GM21723 (cell line): Measurements from ENCODE around the gene TCP1.
"Not testable (repeated sequence)": the region's sequence is repeated elsewhere in the genome, so short reads cannot be mapped to it uniquely, and the experiment has no call there.

Experiments used
- ATAC-seq: cut with Tn5 transposase; IDR thresholded peaks from one replicate; pipeline ENCODE4 v1.9.1; 2021; ENCODE audit warnings: mild to moderate bottlenecking, moderate library complexity; ENCODE audit not compliant: unreplicated experiment

Gene TCP1

DNA sequence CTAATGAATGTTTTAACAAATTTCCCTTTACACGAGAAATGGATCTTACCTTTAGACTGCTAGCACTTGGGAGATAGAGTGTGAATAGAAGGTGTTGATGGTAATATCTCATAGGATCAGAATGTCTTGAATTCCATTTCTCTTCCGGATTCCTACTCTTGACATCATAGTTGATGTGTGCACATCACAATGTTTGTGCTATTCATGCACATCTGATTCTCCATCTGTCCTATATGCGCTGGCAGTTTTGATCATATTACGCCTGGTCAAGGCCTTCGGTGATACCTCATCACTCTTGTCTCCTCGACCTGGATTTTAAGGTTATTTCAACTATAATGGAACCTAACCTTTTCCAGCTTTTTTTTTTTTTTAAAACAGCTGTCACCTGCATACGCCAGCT is 44.3 kb downstream of the TCP1 start:
- ATAC-seq: no peak

DNA sequence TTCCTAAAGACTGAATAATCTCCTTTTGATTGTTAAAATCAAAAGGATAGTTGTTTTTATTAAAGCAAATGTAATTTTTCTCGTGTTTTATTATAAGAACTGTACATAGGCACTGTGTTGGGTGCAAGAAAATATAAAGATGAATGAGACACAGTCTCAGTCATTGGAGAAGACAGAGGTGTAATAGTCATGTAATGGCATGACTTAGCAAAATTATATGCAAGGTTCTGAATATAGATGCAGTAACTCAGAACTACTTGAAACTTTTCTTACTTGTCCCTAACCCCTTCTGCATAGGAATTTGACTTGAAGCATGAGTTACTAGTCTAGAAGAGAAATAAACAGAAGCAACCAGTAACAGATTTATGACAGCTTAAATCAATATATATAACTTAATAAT is 47.2 kb downstream of the TCP1 start:
- no peak for ATAC-seq

DNA sequence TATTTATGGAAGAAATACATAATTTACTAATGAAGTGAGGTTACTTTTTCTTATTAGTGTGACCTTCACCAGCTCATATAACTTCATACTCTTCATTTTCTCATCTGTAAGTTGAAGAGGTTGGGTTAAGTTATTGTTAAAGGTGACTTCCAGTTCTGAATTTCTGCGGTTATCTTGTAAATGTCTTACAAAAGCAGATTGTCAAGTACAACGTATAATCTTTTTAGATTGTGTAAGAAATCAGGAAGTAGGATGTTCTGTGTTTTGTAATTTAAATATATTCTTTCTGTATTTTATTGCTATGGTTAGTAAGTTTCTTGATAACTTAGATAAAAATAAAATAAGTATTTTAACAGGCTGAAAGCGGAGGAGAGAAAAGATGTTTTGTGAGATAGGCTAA is 50.1 kb downstream of the TCP1 start:
- ATAC-seq: no peak

DNA sequence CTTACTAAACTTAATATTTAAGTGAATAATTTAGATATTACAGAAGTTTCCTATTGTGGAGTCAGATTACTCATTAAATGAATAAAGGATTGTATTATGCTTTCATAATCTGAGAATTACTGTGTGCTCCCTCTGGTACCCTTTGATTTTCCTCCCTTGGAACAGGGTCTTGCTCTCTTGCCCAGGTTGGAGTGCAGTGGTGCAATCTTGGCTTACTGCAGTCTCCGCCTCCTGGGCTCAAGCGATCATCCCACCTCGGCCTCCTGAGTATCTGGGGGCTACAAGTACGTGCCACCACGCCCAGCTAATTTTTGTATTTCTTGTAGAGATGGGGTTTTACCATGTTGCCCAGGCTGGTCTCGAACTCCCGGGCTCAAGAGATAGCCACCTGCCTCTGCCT is 52.5 kb downstream of the TCP1 start:
- no peak for ATAC-seq

DNA sequence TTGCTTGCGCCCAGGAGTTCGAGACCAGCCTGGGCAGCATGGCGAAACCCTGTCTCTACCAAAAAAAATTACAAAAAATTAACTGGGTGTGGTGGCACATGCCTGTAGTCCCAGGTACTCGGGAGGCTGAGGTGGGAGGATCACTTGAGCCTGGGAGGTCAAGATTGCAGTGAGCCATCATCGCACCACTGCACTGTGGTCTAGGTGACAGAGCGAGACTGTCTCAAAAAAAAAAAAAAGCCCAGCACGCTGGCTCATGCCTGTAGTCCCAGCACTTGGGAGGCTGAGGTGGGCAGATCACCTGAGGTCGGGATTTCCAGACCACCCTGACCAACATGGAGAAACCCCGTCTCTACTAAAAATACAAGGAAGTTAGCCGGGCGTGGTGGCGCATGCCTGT is 56.0 kb downstream of the TCP1 start:
- ATAC-seq: not testable (repeated sequence)

DNA sequence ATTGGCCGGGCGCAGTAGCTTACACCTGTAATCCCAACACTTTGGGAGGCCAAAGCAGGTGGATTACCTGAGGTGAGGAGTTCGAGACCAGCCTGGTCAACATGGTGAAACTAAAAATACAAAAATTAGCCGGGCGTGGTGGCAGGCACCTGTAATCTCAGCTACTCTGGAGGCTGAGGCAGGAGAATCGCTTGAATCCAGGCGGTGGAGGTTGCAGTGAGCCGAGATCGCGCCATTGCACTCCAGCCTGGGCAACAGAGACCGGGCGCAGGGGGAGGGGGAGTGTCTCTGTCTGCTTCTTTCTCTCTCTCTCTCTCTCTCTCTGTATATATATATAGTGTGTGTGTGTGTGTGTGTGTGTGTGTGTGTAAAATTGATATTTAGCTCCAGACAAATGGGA is 56.9 kb downstream of the TCP1 start:
- not testable (repeated sequence) for ATAC-seq

DNA sequence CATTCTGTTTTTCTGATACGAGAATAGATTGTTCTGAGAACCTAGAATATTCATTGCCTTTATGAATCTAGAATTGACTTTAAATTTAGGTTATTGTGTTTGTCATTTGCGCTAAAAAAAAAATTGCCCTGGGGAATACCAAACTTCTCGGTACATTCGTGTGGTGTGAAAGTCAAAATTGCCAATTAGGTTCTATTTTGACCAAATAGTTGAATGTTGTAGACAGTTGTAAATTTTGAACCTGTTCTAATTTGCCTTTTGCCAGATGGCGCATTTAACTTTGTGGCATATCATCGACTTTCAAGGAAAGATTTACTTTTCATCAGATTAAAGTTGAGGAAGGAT is 59.1 kb downstream of the TCP1 start:
- no peak for ATAC-seq

DNA sequence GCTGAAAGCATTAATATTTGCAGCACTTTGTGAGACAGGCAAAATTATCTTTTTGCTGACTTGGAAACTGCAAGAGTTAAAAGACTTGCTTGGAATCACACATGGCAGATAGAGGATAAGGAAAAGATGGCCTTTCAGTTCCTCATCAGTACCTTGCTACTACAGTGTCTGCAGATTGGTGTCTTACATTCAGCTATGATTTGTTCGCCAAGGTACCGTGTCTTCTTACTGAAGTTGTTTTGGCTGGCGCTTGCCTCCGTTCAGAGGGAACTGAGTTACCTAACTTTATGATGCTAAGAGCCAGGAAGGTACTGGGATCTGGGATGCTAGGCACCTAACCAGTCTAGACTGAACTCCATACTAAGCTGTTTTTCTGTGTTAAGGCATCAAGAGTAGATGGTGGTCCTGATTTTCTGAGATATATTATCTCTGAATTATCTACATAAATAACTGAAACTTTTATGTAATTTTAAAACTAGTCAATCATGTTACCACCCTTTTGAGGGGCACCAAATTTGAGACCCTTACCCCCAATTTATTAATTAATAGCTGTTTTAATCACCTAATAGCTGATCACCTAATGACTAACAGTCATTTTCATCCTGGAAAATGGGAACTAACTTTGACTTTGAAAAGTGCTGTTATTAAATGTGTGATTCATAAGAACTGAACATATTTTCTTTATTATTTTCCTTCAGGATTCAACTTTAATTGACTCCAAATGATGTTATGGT is 59.6 kb downstream of the TCP1 start:
- ATAC-seq: peak; percentile 16

DNA sequence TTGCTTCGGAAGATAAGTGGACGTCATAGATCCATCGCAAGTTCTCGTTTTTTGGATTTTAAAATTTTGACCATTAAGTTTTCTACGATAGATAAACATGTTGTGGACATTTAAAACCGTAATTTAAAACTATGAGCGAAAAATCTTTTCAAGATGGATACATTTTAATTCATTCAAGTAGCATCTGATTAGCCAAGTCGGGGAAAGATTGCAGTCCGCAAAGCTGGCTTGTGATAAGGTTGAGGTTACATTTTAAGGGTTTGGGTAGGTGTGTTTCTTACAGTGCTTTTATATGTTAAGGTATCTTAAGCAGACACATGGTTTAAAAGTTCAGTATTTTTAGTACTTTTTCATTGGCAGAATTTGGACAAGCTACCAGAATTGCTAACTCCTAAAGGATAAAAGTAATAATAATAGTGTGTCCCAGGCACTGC is 60.9 kb downstream of the TCP1 start:
- no peak for ATAC-seq
